HG03159 (cell line): ENCODE measurements around the gene TRIM46.
A peak's percentile ranks its signal among the peaks of the same experiment; 100 is the strongest.

ENCODE experiments used
- ATAC-seq: cut with Tn5 transposase; IDR thresholded peaks from one replicate; pipeline ENCODE4 v1.9.1; 2021; ENCODE audit warnings: mild to moderate bottlenecking, moderate library complexity; ENCODE audit not compliant: unreplicated experiment

Gene TRIM46

GRCh38 chr1:155173478-155174323 is at the start of gene TRIM46:
TRIM46 (plus strand) TSS chr1:155173849; CDS start chr1:155173967, 118 bp downstream.
- ATAC-seq, result no peak

GRCh38 chr1:155124503-155125463 is 48.9 kb upstream of the TRIM46 start:
- no peak for ATAC-seq

- no peak for ATAC-seq
Observed at GRCh38 chr1:155125511-155125945, 48.1 kb upstream of the TRIM46 start.

- no peak for ATAC-seq
Observed at GRCh38 chr1:155125946-155126555, 47.6 kb upstream of the TRIM46 start.

- ATAC-seq, result no peak
Observed at GRCh38 chr1:155126556-155127104, 47.0 kb upstream of the TRIM46 start.

- ATAC-seq, result no peak
Observed at GRCh38 chr1:155127105-155127966, 46.3 kb upstream of the TRIM46 start, which contains the start of gene EFNA1. EFNA1 (plus strand) TSS chr1:155127876; CDS start chr1:155127978, 102 bp downstream.

- ATAC-seq, result no peak
Observed at GRCh38 chr1:155127967-155128754, 45.5 kb upstream of the TRIM46 start.

GRCh38 chr1:155128755-155129473 is 44.7 kb upstream of the TRIM46 start:
- ATAC-seq, result no peak

- no peak for ATAC-seq
Observed at GRCh38 chr1:155130272-155131006, 43.2 kb upstream of the TRIM46 start.

GRCh38 chr1:155131285-155131684 is 42.4 kb upstream of the TRIM46 start:
- ATAC-seq, result no peak

- ATAC-seq, result no peak
Observed at GRCh38 chr1:155131856-155132255, 41.8 kb upstream of the TRIM46 start.

GRCh38 chr1:155133799-155134281 is 39.8 kb upstream of the TRIM46 start:
- ATAC-seq, result no peak

GRCh38 chr1:155134322-155134721 is 39.3 kb upstream of the TRIM46 start:
- no peak for ATAC-seq

GRCh38 chr1:155134880-155135414 is 38.7 kb upstream of the TRIM46 start:
- ATAC-seq, result no peak

GRCh38 chr1:155135415-155136028 is 38.1 kb upstream of the TRIM46 start, which contains the start of gene SLC50A1:
SLC50A1 (plus strand) TSS chr1:155135852; CDS start chr1:155135912, 60 bp downstream.
- peak; percentile 74 for ATAC-seq

- no peak for ATAC-seq
Observed at GRCh38 chr1:155136748-155137147, 36.9 kb upstream of the TRIM46 start.
